Small intestine (tissue), 16 donors: ENCODE results near the gene IDNK. TPM values are rescaled to one million over a fixed set of nuclear protein-coding genes. Genes with fewer than 3 reads are reported as not detected.

Experiments used
- DNase-seq, 2 donors: peaks; one replicate each; pipeline versions ENCODE4 v3.0.0 to v3.0.0-alpha.2; 2013
- FAIRE-seq: peaks from 2 replicates; lab custom pipeline; 2012; peaks lifted over from hg19 to GRCh38; lab: Jason Lieb, UNC
- H3K27ac ChIP-seq, 3 donors: one replicate each; pipeline ENCODE4 v1.5.1; 2013; ENCODE audit warnings: low read length in 2 of 3, mild to moderate bottlenecking in 2 of 3, control low read depth in 1 of 3, inconsistent platforms in 1 of 3, low read depth in 1 of 3, moderate library complexity in 1 of 3
- H3K27me3 ChIP-seq, 3 donors: one replicate each; pipeline ENCODE4 v1.6.1; 2013; ENCODE audit warnings: low read length in 3 of 3, inconsistent platforms in 1 of 3; ENCODE audit not compliant: control insufficient read depth in 3 of 3, insufficient read depth in 3 of 3
- H3K36me3 ChIP-seq, 3 donors: one replicate each; pipeline ENCODE4 v1.6.1; 2013; ENCODE audit warnings: low read length in 3 of 3, inconsistent platforms in 1 of 3, low read depth in 1 of 3, mild to moderate bottlenecking in 1 of 3, moderate library complexity in 1 of 3; ENCODE audit not compliant: control insufficient read depth in 3 of 3, insufficient read depth in 2 of 3
- H3K4me1 ChIP-seq, 3 donors: one replicate each; pipeline ENCODE4 v1.6.1; 2013; ENCODE audit warnings: low read length in 2 of 3, inconsistent platforms in 1 of 3, low read depth in 1 of 3, mild to moderate bottlenecking in 1 of 3, moderate library complexity in 1 of 3; ENCODE audit not compliant: control insufficient read depth in 3 of 3, insufficient read depth in 2 of 3
- H3K4me3 ChIP-seq, 3 donors: one replicate each; pipeline ENCODE4 v1.5.1; 2013; ENCODE audit warnings: low read length in 3 of 3, control low read depth in 1 of 3, inconsistent platforms in 1 of 3, low read depth in 1 of 3, mild to moderate bottlenecking in 1 of 3, moderate library complexity in 1 of 3
- H3K9me3 ChIP-seq, 2 donors: one replicate each; pipeline ENCODE4 v1.6.1; 2013; ENCODE audit warnings: low read depth in 1 of 2, low read length in 1 of 2; ENCODE audit not compliant: control insufficient read depth in 2 of 2, insufficient read depth in 1 of 2
- WGBS, 3 donors: extraction: QIAGEN DNeasy Blood & Tissue Kit; methylation state at CpG; one replicate each; pipeline ENCODE4 v1.1.7; 2013; 5-methylcytosine and 5-hydroxymethylcytosine counted together
- long read RNA-seq, 10 donors: transcript quantifications; one replicate each; lab custom pipeline, GENCODE V29; 2026
- polyA plus RNA-seq, 4 donors: library from polyadenylated mRNA; stranded (reverse) in 3 of 4; unstranded in 1 of 4; fragments of 200-250 nt in 3 of 4; fragments of 120-200 nt in 1 of 4; gene quantifications; one replicate each; pipeline versions ENCODE4 v1.2.1 to v1.2.3, GENCODE V29; 2013
- donor health status: healthy with polysubstance abuse.
- donor health status: control.
- donor health status: control.
- donor health status: Bipolar disorder and iron deficiency.
- donor health status: healthy.

Gene IDNK
- 10 to 100 TPM; 13.0 to 73.4 (median 30.8) TPM for polyA plus RNA-seq
- long read RNA-seq, donor 1, transcript IDNK-202 (5 exons, 692 nt) = major isoform, 11 of 16 reads
- long read RNA-seq, donor 1, transcript IDNK-203 (4 exons, 629 nt) = minor isoform, 5 of 16 reads
- long read RNA-seq, donor 1, partial matches to known transcripts = 0 of 16 reads
- long read RNA-seq, donor 1, other reads (novel, unspliced or antisense) = 0 of 16 reads
- long read RNA-seq, donor 2, partial matches to known transcripts = 0 of 3 reads
- long read RNA-seq, donor 2, other reads (novel, unspliced or antisense) = 0 of 3 reads
- long read RNA-seq, donor 3, partial matches to known transcripts = 75 of 86 reads
- long read RNA-seq, donor 3, other reads (novel, unspliced or antisense) = 5 of 86 reads
- long read RNA-seq, donor 4, partial matches to known transcripts = 0 of 2 reads
- long read RNA-seq, donor 4, other reads (novel, unspliced or antisense) = 0 of 2 reads
- long read RNA-seq, donor 5, partial matches to known transcripts = 0 of 1 reads
- long read RNA-seq, donor 5, other reads (novel, unspliced or antisense) = 0 of 1 reads
- long read RNA-seq, donor 6, partial matches to known transcripts = 14 of 24 reads
- long read RNA-seq, donor 6, other reads (novel, unspliced or antisense) = 6 of 24 reads
- long read RNA-seq, donor 7, partial matches to known transcripts = 8 of 12 reads
- long read RNA-seq, donor 7, other reads (novel, unspliced or antisense) = 0 of 12 reads
- long read RNA-seq, donor 8, partial matches to known transcripts = 0 of 1 reads
- long read RNA-seq, donor 8, other reads (novel, unspliced or antisense) = 0 of 1 reads
- long read RNA-seq, donor 9 = 0 reads
- long read RNA-seq, donor 10, partial matches to known transcripts = 29 of 41 reads
- long read RNA-seq, donor 10, other reads (novel, unspliced or antisense) = 8 of 41 reads

DNA sequence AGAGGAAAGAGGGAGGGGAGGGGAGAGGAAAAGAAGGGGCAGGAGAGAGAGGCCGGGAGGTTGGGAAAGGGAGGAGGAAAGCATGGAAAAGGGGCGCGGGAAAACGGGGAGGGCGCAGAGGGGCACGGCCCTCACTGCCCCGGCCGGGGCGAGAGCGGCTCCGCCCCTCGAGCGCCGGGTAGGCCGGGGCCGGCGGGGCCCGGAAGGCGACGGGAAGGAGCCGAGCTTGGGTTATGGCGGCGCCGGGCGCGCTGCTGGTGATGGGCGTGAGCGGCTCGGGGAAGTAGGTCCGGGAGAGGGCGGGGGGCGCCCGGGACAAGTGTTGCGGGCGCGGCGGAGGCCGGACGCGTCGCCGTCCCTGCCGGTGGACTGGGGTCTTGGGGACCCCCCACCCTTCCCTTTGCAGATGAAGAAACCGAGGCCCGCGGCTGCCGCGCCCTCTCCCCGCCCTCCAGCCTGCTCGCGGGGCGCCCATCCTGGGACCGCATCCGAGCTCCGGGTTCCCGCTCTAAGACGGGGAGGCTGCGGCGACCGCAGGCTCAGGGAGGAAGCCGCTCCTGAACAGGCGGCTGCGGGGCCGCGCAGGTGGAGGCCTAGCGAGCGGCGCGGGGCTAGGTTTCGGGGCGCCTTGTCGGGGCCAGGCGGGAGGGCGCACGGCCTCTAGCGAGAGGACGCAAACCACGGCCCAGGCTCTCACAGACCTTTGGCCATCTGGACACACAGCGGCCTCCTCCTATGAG lies at the start of gene IDNK:
Gene IDNK (plus strand): TSS at position 205 of the 740 bp plus-strand sequence. CDS start 29 bp downstream, at position 234.
- no peaks in the 10 kb centered on the region for H3K9me3 ChIP-seq
- WGBS, 3 donors = 0 to 1% (median 0%) methylated on average over 34 to 79 of the region's 79 CpGs
- FAIRE-seq (no peak), DNase-seq (peak; percentile 88 to 91)
- peak within 1 kb of the TSS; percentile 94 to 95 (median 94) for H3K27ac ChIP-seq
- peaks cover 2 to 9% (median 2%) of the 10 kb centered on the region in 3 donors for H3K36me3 ChIP-seq
- peak within 1 kb of the TSS; percentile 57 to 86 (median 59) for H3K4me3 ChIP-seq
- H3K4me1 ChIP-seq = peaks cover 7 to 31% (median 7%) of the 10 kb centered on the region in 3 donors
- no peaks in the 10 kb centered on the region for H3K27me3 ChIP-seq

DNA sequence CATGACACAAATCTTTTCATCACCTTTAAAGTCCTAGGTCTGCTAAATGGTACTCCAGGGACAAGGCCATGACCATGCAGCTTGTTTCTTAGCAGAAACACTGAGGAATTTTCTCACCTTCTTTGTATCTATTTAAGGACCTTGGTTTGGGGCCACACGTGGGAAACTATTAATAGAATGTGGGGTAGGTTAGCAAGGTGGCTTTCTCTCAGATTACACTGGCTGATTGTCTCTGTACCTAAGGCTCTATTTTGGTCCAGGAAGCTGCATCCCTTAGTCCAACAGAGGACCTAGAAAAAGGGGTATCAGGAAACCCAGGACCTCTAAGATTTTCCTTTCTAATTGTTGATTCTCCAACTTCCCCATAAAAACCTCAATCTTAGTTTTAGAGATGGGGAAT lies 48.5 kb upstream of the IDNK start:
- Histone ChIP-seq H3K4me3 (no peak overlapping the region), H3K36me3 (no peaks in the 10 kb centered on the region), H3K27ac (no peak overlapping the region), H3K9me3 (no peaks in the 10 kb centered on the region), H3K27me3 (no peaks in the 10 kb centered on the region), H3K4me1 (peaks cover 0 to 7% (median 0%) of the 10 kb centered on the region in 3 donors)
- FAIRE-seq (no peak), DNase-seq (no peak)
- WGBS, 3 donors = 69 to 85% (median 83%) methylated on average over 1 of the region's 1 CpG

DNA sequence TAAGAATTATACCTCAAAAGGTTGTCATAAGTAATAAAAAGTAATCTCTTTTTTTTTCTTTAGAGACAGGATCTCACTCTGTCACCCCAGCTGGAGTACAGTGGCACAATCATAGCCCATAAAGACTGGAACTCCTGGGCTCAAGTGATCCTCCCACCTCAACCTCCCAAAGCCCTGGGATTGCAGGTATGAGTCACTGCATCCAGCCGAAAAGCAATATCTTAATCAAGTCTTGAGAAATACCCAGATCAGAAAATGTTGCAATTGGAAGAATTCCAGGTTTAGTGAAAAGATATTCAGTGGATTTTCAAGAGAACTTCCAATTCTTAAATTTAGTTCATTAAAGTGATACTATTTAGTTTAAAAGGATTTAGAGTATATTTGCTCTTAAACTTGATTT lies 40.9 kb upstream of the IDNK start:
- no peak overlapping the region for H3K4me3 ChIP-seq
- no peaks in the 10 kb centered on the region for H3K36me3 ChIP-seq
- no peaks in the 10 kb centered on the region for H3K27me3 ChIP-seq
- no peaks in the 10 kb centered on the region for H3K4me1 ChIP-seq
- FAIRE-seq (no peak), DNase-seq (no peak)
- H3K9me3 ChIP-seq = no peaks in the 10 kb centered on the region
- no peak overlapping the region for H3K27ac ChIP-seq
- WGBS, 3 donors = 26 to 53% (median 41%) methylated on average over 1 of the region's 1 CpG

DNA sequence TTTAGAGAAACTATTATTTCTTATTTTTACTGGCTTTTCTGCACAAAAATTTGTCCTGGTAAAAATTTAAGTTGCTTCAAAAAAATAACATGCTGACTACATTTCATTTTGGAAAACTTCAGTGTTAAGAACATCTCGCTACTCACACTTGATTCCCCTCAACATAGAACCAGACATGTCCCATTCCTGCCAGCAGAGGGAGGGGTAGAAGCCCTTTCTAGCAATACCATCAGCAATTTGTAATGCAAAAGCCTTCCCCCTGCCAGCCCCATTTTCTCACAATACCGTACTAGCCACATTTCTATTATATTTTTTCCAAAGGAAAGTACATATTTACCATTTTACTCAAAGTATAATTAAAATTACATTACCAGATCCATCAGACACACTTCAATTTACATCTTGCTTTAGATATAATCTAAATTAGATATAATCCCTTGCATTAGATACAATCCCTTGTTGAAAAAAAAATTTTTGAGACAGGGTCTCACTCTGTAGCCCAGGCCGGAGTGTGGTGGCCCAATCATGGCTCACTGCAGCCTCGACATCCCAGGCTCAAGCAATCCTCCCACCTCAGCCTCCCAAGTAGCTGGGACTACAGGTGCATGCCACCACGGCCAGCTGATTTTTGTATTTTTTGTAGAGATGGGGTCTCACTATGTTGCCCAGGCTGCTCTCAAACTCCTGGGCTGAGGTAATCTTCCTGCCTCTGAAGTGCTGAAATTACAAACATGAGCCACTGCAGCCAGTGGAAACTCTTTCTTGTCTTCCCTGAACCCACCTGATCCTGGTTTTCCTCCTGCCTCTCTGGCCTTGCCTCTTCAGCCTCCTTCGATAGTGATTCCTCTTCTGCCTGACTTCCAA lies 39.6 kb upstream of the IDNK start:
- WGBS, 3 donors = 63 to 71% (median 69%) methylated on average over 6 of the region's 6 CpGs
- H3K4me3 ChIP-seq = no peak overlapping the region
- peak; percentile 49 to 63 for DNase-seq
- no peaks in the 10 kb centered on the region for H3K9me3 ChIP-seq
- no peak for FAIRE-seq
- H3K4me1 ChIP-seq = no peaks in the 10 kb centered on the region
- H3K36me3 ChIP-seq = no peaks in the 10 kb centered on the region
- H3K27me3 ChIP-seq = no peaks in the 10 kb centered on the region
- H3K27ac ChIP-seq = no peak overlapping the region

DNA sequence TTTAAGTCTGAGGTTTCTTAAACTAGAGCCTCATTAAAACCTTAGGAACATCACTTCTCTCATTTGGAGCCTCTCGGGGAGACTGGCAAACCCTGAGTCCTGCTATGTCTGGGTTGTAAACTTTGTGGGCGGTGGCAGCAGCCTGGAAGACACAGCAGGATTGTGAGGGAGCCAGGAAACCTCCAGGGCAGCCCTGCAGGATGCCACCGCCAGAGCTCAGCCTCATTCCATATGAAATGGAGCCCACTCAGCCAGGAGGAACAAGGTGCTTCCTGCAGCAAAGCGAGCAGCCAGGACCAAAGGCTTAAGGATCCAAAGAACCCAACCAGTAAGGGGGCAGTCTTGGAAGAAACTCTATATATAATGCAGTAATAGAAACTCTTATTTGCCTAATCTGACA lies 37.9 kb upstream of the IDNK start:
- H3K4me1 ChIP-seq = no peaks in the 10 kb centered on the region
- no peaks in the 10 kb centered on the region for H3K27me3 ChIP-seq
- H3K36me3 ChIP-seq = no peaks in the 10 kb centered on the region
- no peak for FAIRE-seq
- no peak for DNase-seq
- 84 to 95% (median 91%) methylated on average over 4 of the region's 4 CpGs for WGBS, 3 donors
- H3K9me3 ChIP-seq = no peaks in the 10 kb centered on the region
- no peak overlapping the region for H3K4me3 ChIP-seq
- H3K27ac ChIP-seq = no peak overlapping the region

DNA sequence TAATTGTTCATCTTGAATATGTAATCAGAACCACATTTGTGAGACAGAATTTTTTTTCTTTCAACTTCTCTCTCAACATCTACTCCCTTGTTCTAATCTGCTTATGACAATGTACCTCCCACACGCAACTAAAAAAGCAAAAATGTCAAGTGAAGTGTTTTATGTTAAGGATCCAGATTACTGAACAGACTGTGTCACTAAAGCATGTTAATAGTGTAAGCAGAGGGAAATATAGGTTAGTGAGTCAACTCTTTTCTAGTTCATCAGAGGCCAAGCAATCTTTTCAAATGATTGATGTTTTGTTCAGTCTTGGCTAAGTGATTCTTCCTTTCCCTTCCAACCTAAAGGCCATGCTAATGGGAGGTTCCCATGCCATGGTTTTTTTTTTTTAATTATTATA lies 34.7 kb upstream of the IDNK start:
- H3K4me3 ChIP-seq = no peak overlapping the region
- H3K27ac ChIP-seq = no peak overlapping the region
- no peaks in the 10 kb centered on the region for H3K9me3 ChIP-seq
- no peaks in the 10 kb centered on the region for H3K36me3 ChIP-seq
- DNase-seq = no peak
- no peaks in the 10 kb centered on the region for H3K4me1 ChIP-seq
- no peaks in the 10 kb centered on the region for H3K27me3 ChIP-seq
- no peak for FAIRE-seq
- WGBS, 3 donors = 62 to 75% (median 68%) methylated on average over 1 of the region's 1 CpG

DNA sequence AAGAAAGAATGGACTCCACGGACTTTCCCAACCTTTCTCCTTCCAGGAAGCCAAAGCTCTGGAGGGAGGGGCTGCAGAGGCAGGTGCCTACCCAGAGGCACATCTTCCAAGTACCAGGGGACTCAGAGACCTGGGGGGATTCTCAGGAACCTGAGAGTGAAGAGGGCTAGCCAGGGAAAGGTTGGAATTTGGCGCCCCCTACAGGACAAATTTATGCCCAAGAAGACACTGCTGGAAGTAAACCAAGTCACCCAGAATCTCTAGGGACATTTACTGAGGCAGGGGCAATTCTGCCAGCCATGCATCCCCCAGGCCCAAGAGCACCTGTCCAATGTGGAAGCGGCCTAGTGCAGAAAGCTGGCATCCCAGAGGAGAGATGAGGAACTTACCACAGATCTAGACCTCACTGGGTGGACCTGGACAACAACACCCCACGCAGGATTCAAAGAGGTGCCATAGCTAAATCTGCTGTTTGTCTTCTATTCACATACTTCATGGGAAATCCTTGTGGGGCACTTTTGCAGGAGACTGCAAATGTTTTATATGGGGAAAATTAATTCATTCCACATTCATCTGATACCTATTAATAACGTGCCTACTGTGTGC lies 25.9 kb upstream of the IDNK start:
- H3K4me1 ChIP-seq = peaks cover 0 to 8% (median 0%) of the 10 kb centered on the region in 3 donors
- no peaks in the 10 kb centered on the region for H3K9me3 ChIP-seq
- FAIRE-seq = no peak
- no peaks in the 10 kb centered on the region for H3K27me3 ChIP-seq
- H3K36me3 ChIP-seq = no peaks in the 10 kb centered on the region
- 54 to 66% (median 54%) methylated on average over 5 of the region's 5 CpGs for WGBS, 3 donors
- no peak overlapping the region for H3K27ac ChIP-seq
- peak; percentile 21 to 54 for DNase-seq
- no peak overlapping the region for H3K4me3 ChIP-seq
